Gastrocnemius medialis (tissue), 4 donors: ENCODE measurements around the gene ONECUT3. TPM values are rescaled to one million over a fixed set of nuclear protein-coding genes. Genes with fewer than 3 reads are reported as not detected.
"Not testable (repeated sequence)": the region's sequence is repeated elsewhere in the genome, so short reads cannot be mapped to it uniquely, and the experiment has no call there.

Experiments used
- ATAC-seq, 2 donors: fragments of 150-250 bp; one replicate each; pipeline ENCODE4 v1.9.1; 2016
- DNase-seq, 2 donors: peaks; one replicate each; pipeline ENCODE4 v3.0.0-alpha.2; 2019
- H3K27ac ChIP-seq, 4 donors: fragments of 200-600 bp; sonication (generic); 1 replicate in 1 of 4; 2 replicates in 3 of 4; pipeline ENCODE4 v1.5.1; 2016 to 2018; ENCODE audit warnings: mild to moderate bottlenecking in 2 of 4, moderate library complexity in 1 of 4
- H3K27me3 ChIP-seq, 3 donors: fragments of 200-600 bp; sonication (generic) in 2 of 3; 1 replicate in 1 of 3; 2 replicates in 2 of 3; pipeline versions ENCODE4 v1.5.1 to v1.6.0; 2016 to 2019; ENCODE audit warnings: mild to moderate bottlenecking in 1 of 3, moderate library complexity in 1 of 3
- H3K36me3 ChIP-seq, 2 donors: fragments of 200-600 bp; sonication (generic) in 1 of 2; one replicate each; pipeline ENCODE4 v1.5.1; 2017 to 2018
- H3K4me1 ChIP-seq, 2 donors: fragments of 200-600 bp; sonication (generic) in 1 of 2; one replicate each; pipeline ENCODE4 v1.5.1; 2016 to 2017; ENCODE audit warnings: mild to moderate bottlenecking in 2 of 2
- H3K4me3 ChIP-seq, 4 donors: fragments of 200-600 bp; sonication (generic) in 3 of 4; 1 replicate in 1 of 4; 2 replicates in 3 of 4; pipeline ENCODE4 v1.5.1; 2016 to 2019; ENCODE audit warnings: mild to moderate bottlenecking in 2 of 4
- H3K9me3 ChIP-seq, 3 donors: fragments of 200-600 bp; sonication (generic) in 2 of 3; 1 replicate in 1 of 3; 2 replicates in 2 of 3; pipeline ENCODE4 v1.5.1; 2016 to 2019
- POLR2A ChIP-seq, 2 donors: fragments of 450-650 bp; IDR thresholded peaks; one replicate each; pipeline ENCODE4 v1.6.1; 2017; ENCODE audit warnings: antibody characterized with exemption in 2 of 2, mild to moderate bottlenecking in 2 of 2, moderate library complexity in 2 of 2
- in situ Hi-C, 4 donors: fragments of 200-750 bp; cut with MboI; loops; one replicate each; pipeline versions ENCODE4 v1.15.0 to v1.8.0; 2017; ENCODE audit warnings: low sequenced_read_pairs in 4 of 4
- intact Hi-C: fragments of 100-400 bp; cut with DNase I; formaldehyde crosslinking; loops from one replicate; pipeline ENCODE4 v1.15.1; 2023; ENCODE audit warnings: low total_unique reads
- total RNA-seq, 4 donors: library from RNA; depleted of rRNA; stranded (reverse); fragments of >200 nt; gene quantifications; one replicate each; pipeline versions ENCODE4 v1.1.0 to v1.2.3, GENCODE V29; 2016
- TF ChIP-seq, protein P1 (sequence below), 5 experiments: fragments of 450-650 bp in 3 of 5; fragments of 200-600 bp in 2 of 5; sonication (generic) in 2 of 5; IDR thresholded peaks in 4 of 5; conservative IDR thresholded peaks in 1 of 5; 1 replicate in 4 of 5; 2 replicates in 1 of 5; pipeline ENCODE4 v1.5.1; 2016 to 2019; ENCODE audit warnings: antibody characterized with exemption in 5 of 5, mild to moderate bottlenecking in 3 of 5, moderate library complexity in 3 of 5

The ONECUT3 gene
- total RNA-seq, 4 donors from 2014 or later: not detected

DNA sequence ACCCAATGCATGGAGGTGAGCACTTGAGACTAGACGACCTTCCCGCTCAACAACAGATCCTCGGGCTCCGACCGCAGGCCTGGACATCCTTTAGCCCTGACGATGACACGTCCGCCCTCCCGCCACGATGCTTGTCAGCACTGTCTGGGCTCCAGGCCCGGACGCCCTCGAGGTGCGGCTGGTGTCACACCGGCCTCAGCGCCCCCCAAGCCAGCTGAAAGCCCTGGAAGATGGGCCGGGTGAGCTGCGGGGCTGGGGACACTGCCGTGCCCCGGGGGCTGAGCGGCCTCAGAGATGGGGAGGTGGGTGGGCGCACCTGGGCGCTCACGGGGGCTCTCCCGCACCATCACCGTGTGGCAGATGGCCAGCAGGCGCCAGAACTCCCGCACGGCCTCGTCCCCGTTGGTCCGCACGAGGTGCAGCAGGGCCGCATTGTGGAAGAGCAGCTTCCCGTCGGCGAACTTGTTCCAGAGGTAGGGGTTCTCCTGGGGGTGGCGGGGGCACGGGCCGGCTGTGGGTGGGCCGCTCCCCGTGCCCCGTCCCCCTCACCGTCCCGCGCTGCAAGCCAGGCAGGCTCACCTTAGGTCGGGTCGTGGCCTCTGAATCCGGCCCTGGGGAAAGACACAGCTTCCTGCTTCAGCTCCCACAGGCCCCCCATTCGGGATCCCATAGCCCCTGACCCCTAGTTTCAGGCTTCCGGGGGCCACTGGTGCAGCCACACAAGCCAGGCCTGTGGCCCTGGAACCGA, 43.3 kb downstream of the ONECUT3 start:
- no peaks in the 10 kb centered on the region for H3K36me3 ChIP-seq
- no peak for DNase-seq
- no peaks in the 10 kb centered on the region for H3K4me1 ChIP-seq
- intact Hi-C loops: no loop called here
- TF ChIP-seq, protein P1, sequence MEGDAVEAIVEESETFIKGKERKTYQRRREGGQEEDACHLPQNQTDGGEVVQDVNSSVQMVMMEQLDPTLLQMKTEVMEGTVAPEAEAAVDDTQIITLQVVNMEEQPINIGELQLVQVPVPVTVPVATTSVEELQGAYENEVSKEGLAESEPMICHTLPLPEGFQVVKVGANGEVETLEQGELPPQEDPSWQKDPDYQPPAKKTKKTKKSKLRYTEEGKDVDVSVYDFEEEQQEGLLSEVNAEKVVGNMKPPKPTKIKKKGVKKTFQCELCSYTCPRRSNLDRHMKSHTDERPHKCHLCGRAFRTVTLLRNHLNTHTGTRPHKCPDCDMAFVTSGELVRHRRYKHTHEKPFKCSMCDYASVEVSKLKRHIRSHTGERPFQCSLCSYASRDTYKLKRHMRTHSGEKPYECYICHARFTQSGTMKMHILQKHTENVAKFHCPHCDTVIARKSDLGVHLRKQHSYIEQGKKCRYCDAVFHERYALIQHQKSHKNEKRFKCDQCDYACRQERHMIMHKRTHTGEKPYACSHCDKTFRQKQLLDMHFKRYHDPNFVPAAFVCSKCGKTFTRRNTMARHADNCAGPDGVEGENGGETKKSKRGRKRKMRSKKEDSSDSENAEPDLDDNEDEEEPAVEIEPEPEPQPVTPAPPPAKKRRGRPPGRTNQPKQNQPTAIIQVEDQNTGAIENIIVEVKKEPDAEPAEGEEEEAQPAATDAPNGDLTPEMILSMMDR (IDR thresholded peaks at IDR 0.05 in 4 of 5, conservative IDR thresholded peaks at IDR 0.05 in 1 of 5): no peak
- no peak for TF ChIP-seq POLR2A (IDR thresholded peaks at IDR 0.05)
- in situ Hi-C loops: no loop called here
- H3K4me3 ChIP-seq: no peak overlapping the region
- no peak overlapping the region for H3K27ac ChIP-seq
- H3K9me3 ChIP-seq: no peaks in the 10 kb centered on the region
- ATAC-seq: no peak
- peaks cover 4 to 20% (median 12%) of the 10 kb centered on the region in 3 donors for H3K27me3 ChIP-seq

- H3K27ac ChIP-seq, in situ Hi-C loops, DNase-seq, ATAC-seq, H3K4me1 ChIP-seq, intact Hi-C loops, H3K36me3 ChIP-seq, H3K9me3 ChIP-seq, H3K4me3 ChIP-seq: not testable (repeated sequence)
- peaks cover 4 to 15% (median 12%) of the 10 kb centered on the region in 3 donors for H3K27me3 ChIP-seq
Measured at GRCh38 chr19:1797313-1797712, 44.0 kb downstream of the ONECUT3 start.

DNA sequence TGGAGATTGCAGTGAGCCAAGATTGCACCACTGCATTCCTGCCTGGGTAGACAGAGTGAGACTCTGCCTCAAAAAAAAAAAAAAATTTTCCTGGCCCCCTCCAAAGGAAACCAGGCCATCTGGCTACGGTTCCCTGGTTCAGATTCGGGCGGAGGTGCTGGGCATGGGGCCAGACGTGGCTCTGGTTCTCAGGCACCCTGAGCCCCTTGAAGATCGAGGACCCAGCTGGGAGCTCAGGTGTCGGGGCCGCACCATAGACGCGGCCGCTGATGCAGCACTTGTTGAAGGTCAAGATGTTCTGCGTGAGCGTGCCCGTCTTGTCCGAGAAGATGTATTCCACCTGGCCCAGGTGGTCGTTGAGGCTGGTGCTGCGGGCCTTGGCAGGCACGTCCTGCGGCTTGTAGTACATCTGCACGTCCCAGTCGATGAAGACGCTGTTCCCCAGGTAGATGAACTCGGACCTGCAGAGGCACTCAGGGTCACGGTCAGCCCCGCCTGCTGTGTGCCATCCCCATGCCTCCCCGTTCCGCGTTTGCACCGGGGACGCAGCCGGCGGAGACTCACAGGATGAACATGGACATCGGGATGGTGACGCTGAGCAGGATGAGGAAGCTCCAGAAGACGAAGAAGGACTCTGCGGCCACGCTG, 46.5 kb downstream of the ONECUT3 start:
- in situ Hi-C loops (no loop called here), intact Hi-C loops (no loop called here)
- peaks cover 4 to 15% (median 12%) of the 10 kb centered on the region in 3 donors for H3K27me3 ChIP-seq

GRCh38 chr19:1804858-1805257, 51.6 kb downstream of the ONECUT3 start:
- no peaks in the 10 kb centered on the region for H3K9me3 ChIP-seq
- H3K27ac ChIP-seq: no peak overlapping the region
- no peaks in the 10 kb centered on the region for H3K36me3 ChIP-seq
- no peaks in the 10 kb centered on the region for H3K4me1 ChIP-seq
- no peak overlapping the region for H3K4me3 ChIP-seq
- no peaks in the 10 kb centered on the region for H3K27me3 ChIP-seq
- no peak for ATAC-seq
- no peak for DNase-seq
- TF ChIP-seq POLR2A (IDR thresholded peaks at IDR 0.05): no peak
- TF ChIP-seq, protein P1 (IDR thresholded peaks at IDR 0.05 in 4 of 5, conservative IDR thresholded peaks at IDR 0.05 in 1 of 5): no peak
- intact Hi-C loops: no loop called here
- in situ Hi-C loops: no loop called here

More for the DNA sequence above, 46.5 kb downstream of the ONECUT3 start:
- Histone ChIP-seq H3K4me1 (no peaks in the 10 kb centered on the region), H3K4me3 (no peak overlapping the region), H3K9me3 (no peaks in the 10 kb centered on the region), H3K27ac (no peak overlapping the region), H3K36me3 (no peaks in the 10 kb centered on the region)
- TF ChIP-seq, protein P1 (IDR thresholded peaks at IDR 0.05 in 4 of 5, conservative IDR thresholded peaks at IDR 0.05 in 1 of 5): no peak
- TF ChIP-seq POLR2A (IDR thresholded peaks at IDR 0.05): no peak
- no peak for DNase-seq
- ATAC-seq: no peak

DNA sequence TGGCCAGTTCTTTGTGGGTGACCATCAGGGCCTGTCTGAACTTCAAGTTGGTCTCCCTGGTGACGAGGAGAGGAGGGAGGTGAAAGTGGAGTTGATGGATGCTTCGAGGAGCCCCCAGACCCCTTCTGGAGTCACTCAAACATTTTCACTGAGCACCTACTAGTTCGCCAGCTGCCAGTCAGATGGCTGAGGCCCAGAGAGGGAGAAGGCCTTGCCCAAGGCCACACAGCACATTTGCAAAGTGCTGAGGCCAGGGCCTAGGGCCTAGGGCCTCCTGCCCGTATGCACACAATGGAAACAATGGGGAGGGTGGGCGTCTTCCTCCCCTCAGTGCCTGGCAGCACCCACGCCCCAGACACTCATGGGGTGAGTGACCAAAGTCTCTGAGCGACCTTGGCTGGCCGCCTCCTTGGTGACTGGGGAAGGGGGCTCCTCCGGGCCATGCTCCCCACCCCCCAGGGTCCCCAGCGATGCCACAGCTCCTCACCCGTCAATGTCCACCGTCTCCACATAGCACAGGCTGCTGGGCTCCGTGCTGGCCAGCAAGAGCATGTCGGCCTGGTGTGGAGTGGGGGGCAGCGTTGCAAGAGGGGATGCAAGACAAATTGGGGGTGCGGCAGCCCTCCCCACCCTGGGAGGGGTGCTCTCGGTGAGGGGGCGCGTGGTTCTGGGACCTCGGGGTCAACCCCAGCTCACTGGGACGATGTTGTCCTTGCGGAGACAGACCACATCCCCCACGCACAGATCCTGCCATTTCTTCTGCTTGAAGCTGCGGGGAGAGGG, 52.3 kb downstream of the ONECUT3 start:
- no peak for ATAC-seq

More for the DNA sequence above, 52.3 kb downstream of the ONECUT3 start:
- H3K36me3 ChIP-seq: no peaks in the 10 kb centered on the region
- intact Hi-C loops (no loop called here), in situ Hi-C loops (no loop called here)
- TF ChIP-seq, protein P1 (IDR thresholded peaks at IDR 0.05 in 4 of 5, conservative IDR thresholded peaks at IDR 0.05 in 1 of 5): no peak
- no peak for TF ChIP-seq POLR2A (IDR thresholded peaks at IDR 0.05)
- no peaks in the 10 kb centered on the region for H3K4me1 ChIP-seq
- no peak overlapping the region for H3K27ac ChIP-seq
- H3K27me3 ChIP-seq: no peaks in the 10 kb centered on the region
- no peak overlapping the region for H3K4me3 ChIP-seq
- no peak for DNase-seq
- H3K9me3 ChIP-seq: no peaks in the 10 kb centered on the region
